Kidney capillary endothelial cell (primary cell): ENCODE data around the gene PPP1R16B.
A peak's percentile ranks its signal among the peaks of the same experiment; 100 is the strongest.
"Not testable (repeated sequence)": the region's sequence is repeated elsewhere in the genome, so short reads cannot be mapped to it uniquely, and the experiment has no call there.

Source experiments
- DNase-seq: peaks from one replicate; pipeline ENCODE4 v3.0.0-alpha.2; 2018; ENCODE audit warnings: low spot score

The PPP1R16B gene

GRCh38 chr20:38791940-38792339 lies 13.6 kb upstream of the PPP1R16B start:
- DNase-seq: no peak

- not testable (repeated sequence) for DNase-seq
Observed at GRCh38 chr20:38794057-38794456, 11.4 kb upstream of the PPP1R16B start.

GRCh38 chr20:38798266-38798665 lies 7.2 kb upstream of the PPP1R16B start:
- no peak for DNase-seq

GRCh38 chr20:38799203-38799602 lies 6.3 kb upstream of the PPP1R16B start:
- DNase-seq: peak; percentile 55

GRCh38 chr20:38800882-38801281 lies 4.6 kb upstream of the PPP1R16B start:
- DNase-seq: no peak

GRCh38 chr20:38804221-38804620 lies 1.3 kb upstream of the PPP1R16B start:
- no peak for DNase-seq

GRCh38 chr20:38804682-38805501 lies 605 bp upstream of the PPP1R16B start:
- peak; percentile 36 for DNase-seq

- no peak for DNase-seq
Observed at GRCh38 chr20:38805958-38806854, 709 bp downstream of the PPP1R16B start.

- no peak for DNase-seq
Observed at GRCh38 chr20:38806855-38807655, 1.6 kb downstream of the PPP1R16B start.

GRCh38 chr20:38809942-38810341 lies 4.4 kb downstream of the PPP1R16B start:
- no peak for DNase-seq

- no peak for DNase-seq
Observed at GRCh38 chr20:38810926-38811630, 5.6 kb downstream of the PPP1R16B start.

GRCh38 chr20:38811769-38812168 lies 6.3 kb downstream of the PPP1R16B start:
- DNase-seq: no peak

GRCh38 chr20:38812182-38812581 lies 6.7 kb downstream of the PPP1R16B start:
- no peak for DNase-seq

GRCh38 chr20:38812709-38813573 lies 7.4 kb downstream of the PPP1R16B start:
- DNase-seq: no peak

GRCh38 chr20:38813574-38813962 lies 8.1 kb downstream of the PPP1R16B start:
- DNase-seq: not testable (repeated sequence)

GRCh38 chr20:38815446-38815845 lies 9.9 kb downstream of the PPP1R16B start:
- DNase-seq: no peak

- DNase-seq: no peak
Observed at GRCh38 chr20:38818113-38819065, 12.9 kb downstream of the PPP1R16B start.

GRCh38 chr20:38825571-38825900 lies 20.0 kb downstream of the PPP1R16B start:
- DNase-seq: no peak

- DNase-seq: no peak
Observed at GRCh38 chr20:38825901-38826625, 20.6 kb downstream of the PPP1R16B start.
